DMS 273 (cell line): ENCODE measurements around the gene IQCH.

Experiments
- DNase-seq: peaks from one replicate; lab custom pipeline; 2025; ENCODE audit not compliant: unreplicated experiment; lab: John Stamatoyannopoulos, UW

Gene IQCH

DNA sequence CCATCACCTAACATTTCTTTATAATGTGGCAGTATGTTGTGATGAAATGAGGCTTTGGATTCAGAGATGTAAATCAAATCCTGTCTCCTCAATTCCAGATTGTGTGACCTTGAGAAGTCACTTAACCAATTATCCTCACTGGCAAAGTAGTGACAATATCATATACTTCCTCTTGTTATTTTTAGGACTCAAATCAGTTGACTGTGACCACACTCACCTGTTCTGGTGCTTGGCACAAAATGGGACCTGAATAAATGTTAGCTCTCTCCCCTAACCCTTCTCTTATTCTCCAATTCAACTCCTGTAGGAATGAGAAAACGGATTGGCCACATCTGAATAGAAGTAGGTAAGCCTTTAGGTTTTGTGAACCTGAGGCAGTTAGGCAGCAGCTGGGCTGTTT is 42.1 kb downstream of the IQCH start:
- DNase-seq: no peak

DNA sequence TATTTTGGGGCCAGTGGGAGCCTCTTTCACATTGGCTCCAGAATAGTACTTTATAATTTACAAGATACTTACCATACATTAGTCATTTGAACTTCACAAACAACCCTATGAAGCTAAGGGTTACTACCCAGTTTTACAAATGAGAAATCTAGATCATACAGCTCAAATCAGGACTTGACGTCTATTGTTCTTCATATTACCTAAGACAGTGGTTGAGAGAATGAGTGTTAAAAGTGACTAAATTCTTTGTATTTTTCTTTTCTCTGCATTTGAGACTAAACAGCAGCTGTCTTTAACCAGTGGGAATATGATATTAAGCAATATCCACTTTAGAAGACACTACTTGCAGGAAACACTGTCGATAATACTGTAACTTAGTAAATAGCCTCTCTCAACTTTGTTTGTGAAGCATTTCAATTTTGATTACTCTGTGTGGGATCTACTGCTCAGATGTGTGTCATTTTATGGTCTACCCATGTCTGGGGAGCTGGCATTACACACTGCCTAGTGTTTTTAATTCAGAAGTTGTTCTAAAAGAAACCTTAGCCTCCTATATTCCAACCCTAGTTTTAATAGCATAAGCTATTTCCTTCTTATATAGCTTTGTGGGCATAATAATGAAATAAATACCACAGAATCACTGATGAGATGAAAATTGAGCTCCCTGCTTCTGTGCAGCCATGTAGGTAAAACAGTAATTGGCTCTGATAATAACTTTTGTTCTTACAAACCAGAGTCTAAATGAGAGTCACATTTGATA is 45.9 kb downstream of the IQCH start:
- DNase-seq: no peak

DNA sequence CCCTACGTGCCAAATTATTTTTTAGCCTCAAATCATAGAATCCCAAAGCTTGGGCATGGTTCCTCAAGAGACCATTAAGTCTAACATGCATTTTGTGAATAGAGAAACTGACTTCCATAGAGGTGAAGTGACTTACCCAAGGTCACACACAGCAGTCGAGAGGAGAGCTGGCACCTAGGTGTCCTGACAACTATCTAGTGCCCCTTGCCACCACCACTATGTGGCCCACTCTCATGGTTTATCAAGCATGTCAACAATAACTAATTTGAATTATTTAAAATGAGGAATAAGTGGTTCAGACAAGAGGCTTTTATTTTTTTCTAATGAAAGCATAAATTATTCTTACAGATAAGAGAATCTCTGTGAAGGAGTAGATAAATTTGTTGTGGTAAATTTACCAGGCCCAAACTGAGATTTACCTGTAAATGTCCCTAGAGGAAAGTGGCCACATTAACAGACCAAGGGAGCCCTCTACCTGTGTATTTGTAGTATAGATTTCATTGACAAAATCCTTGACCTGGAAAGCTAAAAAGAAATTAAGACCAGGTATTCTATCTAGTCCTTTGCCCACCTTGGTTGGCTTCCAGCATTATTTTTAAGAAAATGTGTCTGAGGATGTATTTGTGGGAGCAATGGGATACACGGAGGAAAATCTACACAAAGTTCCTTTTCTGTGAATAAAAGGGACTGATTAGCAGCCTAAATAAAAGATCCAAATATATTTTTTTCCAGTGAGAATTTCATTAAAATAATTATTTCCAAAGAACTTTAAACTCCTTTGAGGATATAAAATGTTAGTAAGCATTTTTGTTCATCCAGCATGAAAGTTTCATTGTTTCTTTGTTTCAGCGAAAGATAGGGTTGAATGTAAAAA is 49.1 kb downstream of the IQCH start:
- DNase-seq: peak; percentile 29

DNA sequence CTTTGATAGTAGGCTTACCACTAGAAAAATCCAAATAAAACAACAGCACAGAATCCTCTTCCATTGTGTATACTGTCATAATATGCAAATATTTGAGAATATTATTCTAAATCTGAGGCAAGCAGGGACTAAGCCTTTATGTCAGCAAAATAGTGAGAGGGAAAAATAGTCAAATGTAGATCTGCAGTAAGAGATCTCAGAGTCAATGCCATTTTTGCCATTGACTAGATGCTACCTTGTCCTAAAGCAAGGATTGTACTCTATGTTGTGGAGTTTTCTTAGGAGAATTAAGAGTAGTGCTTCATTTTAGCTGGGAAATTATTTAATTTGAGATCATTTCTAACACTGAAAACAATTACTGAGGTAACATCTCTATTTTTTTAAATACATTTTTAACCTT is 50.2 kb downstream of the IQCH start:
- no peak for DNase-seq

DNA sequence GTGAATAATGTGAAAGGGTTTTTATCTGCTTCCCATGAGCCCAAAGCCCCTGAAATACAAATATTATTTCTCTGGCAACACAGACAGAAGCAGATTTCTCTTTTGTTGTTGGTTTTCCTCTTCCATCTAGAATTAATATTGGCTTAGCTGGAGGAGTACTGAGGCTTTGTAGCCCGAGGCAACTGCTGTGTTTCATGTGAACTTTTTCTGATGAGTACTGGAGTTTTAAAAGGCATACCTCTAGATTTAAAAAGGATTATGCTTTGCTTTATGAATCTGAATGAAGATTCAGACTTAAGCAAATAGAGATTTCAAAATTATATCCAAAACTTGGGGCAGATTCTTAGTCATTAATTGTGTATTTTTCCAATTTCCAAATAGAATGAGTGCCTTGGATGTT is 50.9 kb downstream of the IQCH start:
- no peak for DNase-seq

GRCh38 chr15:67307156-67307555 is 52.6 kb downstream of the IQCH start:
- DNase-seq: no peak

DNA sequence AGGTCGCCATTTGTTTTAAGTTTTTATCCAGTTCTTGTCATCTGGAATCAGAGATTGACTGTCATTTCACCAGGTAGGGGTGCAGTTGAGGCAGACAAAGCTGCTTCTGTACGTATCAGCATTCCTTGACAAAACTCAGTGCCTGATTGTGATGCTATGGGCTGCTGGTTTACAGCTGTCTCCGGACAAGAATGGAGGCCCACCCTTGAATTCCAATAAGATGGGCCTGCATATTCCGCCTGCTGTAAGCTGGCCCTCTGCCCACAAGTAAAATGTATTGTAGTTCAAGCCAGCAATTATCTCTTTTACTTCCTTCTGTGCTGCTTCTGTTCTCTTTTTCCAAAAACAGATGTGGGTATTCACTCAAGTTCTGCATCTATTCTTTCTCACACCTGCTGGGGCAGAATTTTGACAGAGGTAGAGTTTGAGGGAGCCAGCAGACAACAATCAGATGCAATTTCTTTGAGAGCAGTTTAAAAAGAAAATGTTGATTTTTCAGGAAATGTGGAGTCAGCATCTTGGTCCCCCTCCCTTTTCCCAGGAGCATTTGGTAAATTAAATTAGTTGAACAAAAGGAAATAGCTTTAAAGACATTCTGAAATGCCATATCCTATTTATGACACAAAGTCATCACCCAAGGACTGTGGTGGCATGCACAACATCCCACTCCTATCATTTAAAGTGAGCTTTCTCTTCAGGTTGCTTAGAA is 53.5 kb downstream of the IQCH start:
- DNase-seq: no peak

DNA sequence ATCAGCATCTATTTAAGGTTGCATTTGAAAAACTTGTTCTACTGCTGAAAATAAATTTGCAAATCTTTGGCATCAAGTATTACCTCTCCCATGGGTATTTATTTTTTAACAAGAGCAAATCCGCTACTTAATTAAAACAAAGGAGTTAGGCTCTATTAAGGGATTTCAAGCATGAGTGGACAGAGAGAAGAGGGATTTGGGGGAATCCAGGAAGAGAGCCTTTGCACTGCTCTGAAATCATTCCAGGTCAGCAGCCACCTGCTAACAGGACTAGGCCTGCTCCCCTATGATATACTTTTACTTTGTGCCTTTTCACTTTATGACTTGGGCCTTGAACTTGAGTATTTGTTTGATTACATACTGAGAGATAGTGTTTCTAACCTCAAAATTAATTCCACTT is 57.1 kb downstream of the IQCH start:
- no peak for DNase-seq

- no peak for DNase-seq
Measured at GRCh38 chr15:67319961-67320360, 65.4 kb downstream of the IQCH start.

DNA sequence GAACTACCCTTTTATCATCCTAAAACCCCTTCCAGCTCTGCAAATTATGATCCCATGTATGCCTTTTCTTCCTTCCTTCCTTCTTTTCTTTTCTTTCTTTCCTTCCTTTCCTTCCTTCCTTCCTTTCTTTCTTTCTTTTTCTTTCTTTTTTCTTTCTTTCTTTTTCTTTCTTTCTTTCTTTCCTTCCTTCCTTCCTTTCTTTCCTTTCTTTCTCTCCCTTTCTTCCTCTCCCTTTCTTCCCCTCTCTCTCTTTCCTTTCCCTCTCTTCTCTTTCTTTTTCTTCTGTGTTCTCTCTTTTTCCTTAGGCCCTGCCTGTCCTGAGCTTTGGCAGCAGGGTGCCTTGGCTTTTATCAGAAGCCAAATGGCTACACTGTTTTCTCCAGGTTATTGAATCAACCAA is 66.8 kb downstream of the IQCH start:
- DNase-seq: no peak

- DNase-seq: no peak
Measured at GRCh38 chr15:67322481-67322880, 67.9 kb downstream of the IQCH start.

- DNase-seq: no peak
Measured at GRCh38 chr15:67327312-67327711, 72.7 kb downstream of the IQCH start.

GRCh38 chr15:67327737-67328136 is 73.2 kb downstream of the IQCH start:
- DNase-seq: no peak

- DNase-seq: no peak
Measured at GRCh38 chr15:67329984-67330733, 75.6 kb downstream of the IQCH start.

GRCh38 chr15:67331676-67332075 is 77.1 kb downstream of the IQCH start:
- DNase-seq: no peak

- no peak for DNase-seq
Measured at GRCh38 chr15:67335026-67335425, 80.4 kb downstream of the IQCH start.

DNA sequence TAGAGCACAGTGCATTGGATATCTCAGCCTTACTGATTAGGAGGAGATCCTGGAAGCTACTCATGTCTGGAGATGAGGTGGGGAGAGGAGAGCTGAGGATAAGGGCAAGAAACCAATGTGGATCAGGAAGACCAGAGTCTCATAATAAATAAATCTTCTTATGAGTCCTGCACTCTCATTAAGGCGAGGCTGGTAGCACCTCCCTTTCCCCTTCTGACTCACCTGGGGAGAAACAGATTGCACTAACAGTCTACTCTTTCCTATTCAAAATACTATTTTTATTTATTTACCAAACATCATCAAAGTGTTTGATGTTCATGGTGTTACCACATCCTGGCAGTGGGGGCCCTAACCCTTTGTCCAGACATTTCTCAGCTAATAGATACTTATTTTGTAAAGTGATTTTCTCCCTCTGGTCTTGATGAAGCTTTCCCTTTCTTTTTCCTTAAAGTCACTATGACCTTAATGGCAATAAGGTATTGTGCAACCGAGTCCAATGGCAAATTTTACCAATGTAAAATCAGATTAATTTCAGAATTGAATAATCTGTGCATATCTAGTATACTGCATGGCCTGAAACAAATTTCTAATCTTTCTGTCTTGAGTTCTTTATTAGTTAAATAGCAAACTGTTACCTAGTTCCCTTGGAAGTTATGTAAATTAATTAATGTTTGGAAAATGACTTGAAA is 81.1 kb downstream of the IQCH start:
- DNase-seq: no peak

DNA sequence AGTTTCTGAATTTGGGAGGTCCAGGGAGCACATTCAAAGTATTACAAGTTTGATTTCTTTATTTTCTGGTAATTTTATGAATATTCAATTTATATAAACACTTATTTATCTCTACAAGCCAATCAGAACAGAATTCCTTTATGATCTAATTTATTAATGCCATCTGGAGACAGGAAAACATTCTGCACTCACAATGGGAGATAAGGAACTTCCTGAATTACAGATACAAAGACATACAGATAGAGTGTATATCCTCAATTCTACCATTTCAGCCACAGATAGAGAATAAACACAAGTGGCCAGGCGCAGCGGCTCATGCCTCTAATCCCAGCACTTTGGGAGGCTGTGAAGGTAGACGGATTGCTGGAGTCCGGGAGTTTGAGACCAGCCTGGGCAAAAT is 86.0 kb downstream of the IQCH start:
- no peak for DNase-seq

DNA sequence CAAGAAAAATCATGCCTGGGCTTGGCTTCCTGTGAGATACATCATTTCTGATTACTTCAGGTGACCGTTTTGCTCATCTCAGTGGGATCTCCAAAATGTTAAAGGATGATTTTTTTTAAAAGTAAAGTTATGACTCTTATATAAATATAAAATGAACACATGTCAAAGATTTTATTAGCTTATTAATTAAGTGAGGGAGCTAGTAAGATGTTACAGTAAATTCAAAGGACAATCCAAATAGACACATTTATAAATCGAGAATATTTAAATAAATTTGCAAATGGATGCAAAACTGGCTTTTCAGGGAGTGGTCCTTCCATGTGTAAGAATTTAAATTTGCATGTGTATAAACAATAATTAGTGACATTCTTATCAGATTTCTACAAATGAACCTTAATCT is 87.0 kb downstream of the IQCH start:
- DNase-seq: no peak

GRCh38 chr15:67343206-67343605 is 88.6 kb downstream of the IQCH start:
- no peak for DNase-seq

DNA sequence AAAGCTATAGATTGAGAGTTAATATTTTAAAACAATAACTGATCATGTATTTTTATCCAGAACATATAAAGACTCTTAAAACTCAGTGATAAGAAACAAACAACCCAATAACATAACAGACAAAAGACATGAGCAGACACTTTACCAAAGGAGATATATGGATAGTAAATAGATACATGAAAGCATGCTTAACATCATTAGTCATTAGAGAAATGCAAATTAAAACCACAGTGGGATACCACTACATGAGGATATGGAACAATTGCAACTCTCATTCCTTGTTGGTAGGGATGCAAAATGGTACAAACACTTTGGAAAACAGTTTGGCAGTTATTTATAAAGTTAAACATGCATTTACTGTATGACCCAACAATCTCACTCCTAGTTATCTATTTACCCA is 95.0 kb downstream of the IQCH start:
- no peak for DNase-seq
